ENCODE measurements around the gene NCOA5.

Gene NCOA5

GRCh38 chr20:46034039-46034438 lies 55.7 kb downstream of the NCOA5 start:
- no peak for DNase-seq

- DNase-seq: peak; percentile 41 to 66
Measured at GRCh38 chr20:46031701-46032254, 58.0 kb downstream of the NCOA5 start.

DNA sequence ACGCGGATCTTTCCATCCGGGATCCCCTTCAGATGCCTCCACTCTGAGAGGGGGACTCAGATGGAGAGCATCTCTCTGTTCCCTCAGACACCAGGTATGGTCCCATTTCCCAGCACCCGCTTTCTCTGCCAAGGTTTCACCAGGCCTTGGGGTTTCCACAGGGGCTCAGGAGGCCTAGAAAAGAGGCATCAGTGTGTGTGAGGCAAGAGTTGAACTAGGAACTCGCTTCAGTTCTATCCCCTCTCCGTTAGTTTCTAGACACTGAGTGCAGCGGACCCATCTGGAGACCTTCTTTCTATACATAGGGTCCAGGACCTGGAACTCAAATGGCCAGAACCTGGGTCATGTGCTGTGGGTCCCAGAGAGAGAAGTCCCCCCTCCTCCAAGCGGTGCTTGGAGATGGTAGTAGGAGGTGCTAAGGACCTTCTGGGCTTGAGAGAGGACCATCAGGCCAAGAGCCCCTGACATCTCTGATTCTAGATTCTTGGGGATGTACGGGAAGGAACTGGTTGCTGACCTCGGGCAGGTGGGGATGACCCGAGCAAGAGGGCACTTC lies 58.7 kb downstream of the NCOA5 start:
- no peak for DNase-seq

GRCh38 chr20:46030284-46031013 lies 59.3 kb downstream of the NCOA5 start:
- no peak for DNase-seq

- DNase-seq: no peak
Measured at GRCh38 chr20:46028772-46029371, 60.9 kb downstream of the NCOA5 start, which contains the start of gene SLC12A5. Gene SLC12A5 (plus strand): TSS chr20:46029215. CDS start chr20:46029345, 130 bp downstream.

- no peak for DNase-seq
Measured at GRCh38 chr20:46028110-46028509, 61.7 kb downstream of the NCOA5 start.

DNA sequence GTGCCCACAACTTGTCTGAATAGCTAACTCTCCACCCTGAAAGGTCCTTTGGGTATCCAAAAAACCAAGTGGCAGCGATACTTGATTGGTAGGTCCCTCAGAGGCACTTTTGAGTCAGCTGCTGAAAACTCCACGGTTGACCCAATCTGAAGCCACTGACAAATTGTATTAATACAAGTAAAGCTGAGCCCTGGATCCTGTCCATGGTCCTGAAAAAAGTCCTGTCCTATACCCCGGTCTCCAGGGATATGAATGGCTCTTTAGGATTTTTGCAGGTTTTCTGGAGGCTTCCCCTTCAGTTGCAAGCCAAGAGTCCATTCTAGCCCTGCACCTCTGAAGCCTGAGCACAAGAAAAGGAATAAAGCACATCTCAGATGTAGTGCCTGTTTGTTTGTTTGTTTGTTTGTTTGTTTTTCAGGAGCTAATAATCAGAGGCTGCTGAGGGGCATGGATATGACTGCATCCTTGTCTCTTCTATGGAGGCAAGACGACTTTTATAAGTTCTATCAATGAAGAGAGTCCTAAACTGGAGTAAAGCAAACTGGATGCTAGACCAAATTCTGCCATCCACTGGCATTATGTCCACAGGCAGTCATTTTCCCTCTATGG lies 62.4 kb downstream of the NCOA5 start:
- no peak for DNase-seq

DNA sequence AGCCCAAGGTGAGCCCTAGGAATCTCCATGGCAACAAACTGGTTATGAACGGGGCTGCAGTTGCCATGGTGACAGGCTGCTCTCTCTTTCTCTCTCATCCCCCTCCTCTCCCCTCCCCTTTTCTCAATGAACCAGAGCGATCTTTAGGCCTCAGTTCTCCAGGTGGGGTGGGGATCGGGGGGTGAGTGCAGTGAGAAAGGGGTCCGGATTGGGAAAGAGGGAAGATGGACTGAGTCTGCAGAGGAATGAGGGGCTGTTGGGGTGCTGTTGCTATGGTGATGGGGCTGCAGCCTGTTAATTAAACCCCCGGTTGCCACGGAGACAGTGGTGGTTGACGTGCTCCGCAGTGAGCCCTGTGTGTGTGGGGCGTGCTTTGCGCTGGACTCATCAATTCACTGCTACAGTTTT lies 64.4 kb downstream of the NCOA5 start:
- no peak for DNase-seq

DNA sequence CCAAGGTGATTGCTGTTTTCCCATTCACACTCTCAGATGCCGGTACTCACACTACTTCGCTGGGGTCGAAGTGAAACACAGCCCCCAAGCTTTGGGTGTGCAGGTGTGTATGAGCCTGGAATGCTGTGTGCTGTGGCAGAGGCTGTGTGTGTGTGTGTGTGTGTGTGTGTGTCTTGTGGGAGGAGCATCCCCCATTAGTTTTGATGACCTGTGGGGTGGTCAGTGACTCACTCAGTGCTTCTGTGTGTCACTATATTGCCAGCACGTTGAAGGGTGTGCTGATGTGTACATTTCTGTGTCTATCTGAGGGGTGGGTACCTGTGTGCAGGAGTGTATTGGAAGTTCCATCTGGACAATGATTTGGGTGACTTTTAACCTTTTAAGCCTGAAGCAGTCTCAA lies 65.8 kb downstream of the NCOA5 start:
- no peak for DNase-seq

GRCh38 chr20:46023148-46023484 lies 66.6 kb downstream of the NCOA5 start:
- DNase-seq: no peak

DNA sequence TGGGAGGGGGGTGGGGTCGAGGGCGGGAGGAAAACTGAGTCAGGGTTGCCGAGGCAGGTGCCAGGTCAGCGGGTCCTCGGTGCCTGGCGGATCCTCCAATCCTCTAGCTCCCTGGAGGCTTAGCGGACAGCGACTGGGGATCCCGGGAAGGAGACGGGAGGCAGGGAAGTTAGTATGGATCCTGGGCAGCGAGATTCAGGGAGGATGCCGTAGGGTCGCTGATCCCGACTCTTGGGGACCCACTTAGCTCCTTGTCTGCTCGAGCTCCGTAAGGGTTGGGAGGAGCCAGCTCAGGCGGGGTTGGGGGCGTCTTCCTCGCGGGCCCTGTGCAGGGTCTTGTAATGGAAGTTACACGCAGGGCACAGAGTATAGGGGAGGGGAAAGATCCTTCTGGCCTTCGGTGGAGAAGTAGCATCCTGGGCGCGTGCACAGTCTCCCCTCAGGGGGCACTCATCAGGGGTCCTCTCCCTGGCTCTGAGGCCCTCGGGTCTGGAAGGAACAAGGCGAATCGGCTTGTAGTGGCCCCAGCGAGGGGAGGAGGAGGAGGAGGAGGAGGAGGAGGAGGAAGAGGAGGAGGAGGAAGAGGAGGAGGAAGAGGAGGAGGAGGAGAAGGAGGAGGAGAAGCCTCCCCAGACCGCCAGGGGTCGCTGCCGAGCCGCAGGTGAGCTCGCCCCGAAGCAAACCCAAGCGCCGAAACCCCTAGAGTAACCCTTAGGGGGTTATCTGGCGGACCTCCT lies 67.2 kb downstream of the NCOA5 start:
- peak; percentile 26 to 63 for DNase-seq

DNA sequence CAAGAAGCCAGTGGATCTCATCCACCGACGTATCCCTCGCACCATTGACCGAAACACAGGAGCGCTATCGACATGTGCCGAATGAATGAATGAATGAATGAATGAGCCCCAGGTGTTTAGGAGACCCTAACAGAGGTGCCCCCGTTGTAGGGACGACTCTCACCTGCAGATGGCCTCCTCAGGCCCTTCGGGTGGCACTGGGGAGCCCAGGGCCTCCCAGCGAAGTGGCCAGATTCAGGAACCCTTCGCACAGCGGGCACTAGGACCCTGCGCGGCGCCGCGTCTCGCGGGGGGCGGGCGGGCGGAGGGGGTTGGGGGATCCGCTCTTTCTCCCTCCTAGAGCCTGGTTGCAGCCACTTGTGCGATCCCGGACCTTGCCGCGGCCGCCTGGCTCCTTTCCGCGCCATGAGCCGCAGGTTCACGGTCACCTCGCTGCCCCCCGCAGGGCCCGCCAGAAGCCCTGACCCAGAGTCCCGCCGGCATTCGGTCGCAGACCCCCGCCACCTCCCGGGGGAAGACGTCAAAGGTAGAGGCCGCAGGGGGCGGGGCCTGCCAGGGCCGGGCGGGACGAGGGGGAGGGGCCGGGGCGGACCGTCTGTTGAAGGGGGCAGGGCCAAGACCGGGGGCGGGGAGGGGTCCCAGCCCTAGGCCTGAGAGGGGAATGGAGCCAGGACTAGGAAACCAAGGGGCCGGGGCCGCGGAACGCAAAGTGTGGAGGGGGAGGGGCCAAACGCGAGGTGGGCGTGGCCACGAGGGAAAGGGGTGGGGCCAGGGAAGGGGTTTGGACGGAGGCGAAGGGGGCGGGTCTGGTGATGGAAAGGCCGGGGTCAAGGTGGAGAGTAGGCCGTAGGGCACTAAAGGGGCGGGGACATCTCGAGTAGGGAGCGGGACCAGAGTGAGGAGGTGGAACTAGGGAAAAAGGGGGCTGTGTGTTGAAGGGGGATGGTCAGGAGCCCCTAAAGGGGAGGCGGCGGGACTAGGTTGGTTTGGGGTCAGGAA lies 68.1 kb downstream of the NCOA5 start:
- peak; percentile 71 to 78 for DNase-seq

DNA sequence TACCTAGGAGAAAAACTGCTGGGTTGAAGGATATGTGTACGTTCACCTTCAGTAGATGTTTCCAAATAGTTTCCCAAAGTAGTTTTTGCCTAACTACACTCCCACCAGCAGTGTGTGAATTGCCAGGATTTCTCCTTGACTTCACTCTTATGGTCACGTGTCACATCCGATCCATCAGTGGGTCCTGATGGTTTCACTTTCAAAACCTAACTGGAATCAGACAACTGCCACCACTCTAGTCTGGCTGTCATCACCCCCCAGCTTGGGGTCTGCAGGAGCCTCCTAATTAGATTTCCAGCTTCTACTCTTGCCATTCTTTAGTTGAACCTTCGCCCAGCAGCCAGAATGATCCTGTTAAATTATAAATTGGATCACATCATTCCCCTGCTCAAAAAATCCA lies 69.2 kb downstream of the NCOA5 start:
- DNase-seq: no peak

GRCh38 chr20:46018611-46019010 lies 71.2 kb downstream of the NCOA5 start:
- no peak for DNase-seq

DNA sequence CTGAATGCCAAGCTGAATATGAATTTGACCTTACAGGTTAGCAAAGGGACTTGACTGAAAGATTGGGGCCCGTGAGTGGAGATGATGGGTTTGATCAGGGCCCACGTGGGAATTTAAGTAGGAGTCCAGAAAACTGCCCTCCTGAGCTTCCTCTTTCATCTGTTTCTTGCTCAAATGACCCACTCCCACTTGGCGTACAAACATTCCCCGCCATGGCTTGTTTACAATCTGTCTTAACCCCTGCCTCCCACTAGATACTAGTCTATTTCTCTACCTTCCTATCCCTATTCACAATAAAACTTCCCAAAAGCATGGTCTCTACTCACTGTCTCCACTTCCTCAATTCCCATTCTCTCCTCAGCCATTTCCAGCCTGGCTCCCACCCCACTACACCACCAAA lies 71.7 kb downstream of the NCOA5 start:
- no peak for DNase-seq

GRCh38 chr20:46017272-46017671 lies 72.5 kb downstream of the NCOA5 start:
- no peak for DNase-seq

- DNase-seq: no peak
Measured at GRCh38 chr20:46014517-46015396, 75.0 kb downstream of the NCOA5 start.

GRCh38 chr20:46013829-46014516 lies 75.8 kb downstream of the NCOA5 start:
- DNase-seq: peak; percentile 74 to 80

- DNase-seq: peak in 1 of 2 experiments; percentile 3
Measured at GRCh38 chr20:46013322-46013828, 76.4 kb downstream of the NCOA5 start.

DNA sequence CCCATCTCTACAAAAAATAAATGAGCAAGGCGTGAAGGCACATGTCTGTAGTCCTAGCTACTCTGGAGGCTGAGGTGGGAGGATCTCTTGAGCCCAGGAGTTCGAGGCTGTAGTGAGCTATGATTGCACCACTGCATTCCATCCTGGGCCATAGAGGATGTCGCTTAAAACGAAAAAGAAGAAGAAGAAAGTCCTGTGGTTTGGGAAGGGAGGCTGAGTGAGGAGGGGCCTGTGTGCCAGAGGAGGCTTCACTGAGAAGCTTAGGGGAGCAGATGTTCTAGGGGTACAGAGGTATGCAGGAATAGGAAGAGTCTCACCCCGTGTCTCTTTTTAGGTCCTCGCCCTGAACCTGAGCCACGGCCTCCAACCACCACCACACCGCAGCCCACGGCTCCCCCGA lies 76.8 kb downstream of the NCOA5 start:
- DNase-seq: no peak

Data from SHP77 (cell line).